Fibroblast of lung (primary cell): ENCODE results near the gene MAK.

Experiments used
- CTCF ChIP-seq, 2 donors: IDR thresholded peaks in 1 of 2; conservative IDR thresholded peaks in 1 of 2; 1 replicate in 1 of 2; 2 replicates in 1 of 2; pipeline ENCODE4 v1.5.1; 2011 to 2012; ENCODE audit warnings: low read length in 2 of 2, control low read depth in 1 of 2, inconsistent platforms in 1 of 2, low read depth in 1 of 2, mild to moderate bottlenecking in 1 of 2
- EZH2 ChIP-seq: IDR thresholded peaks from 2 replicates; pipeline ENCODE4 v1.5.1; 2012; ENCODE audit warnings: low read length, control low read depth, mild to moderate bottlenecking; ENCODE audit errors: missing control alignments

- no peak for TF ChIP-seq CTCF (conservative IDR thresholded peaks at IDR 0.05 in 1 of 2, IDR thresholded peaks at IDR 0.05 in 1 of 2; ENCODE audit: low read depth in 1 of 2, low read length in 2 of 2)
- no peak for TF ChIP-seq EZH2
Measured at GRCh38 chr6:10745116-10745515, 93.2 kb downstream of the MAK start.
